HuH-7.5 (cell line): ENCODE measurements around the gene EPAS1.

ENCODE experiments used
- DNase-seq: peaks from one replicate; pipeline ENCODE4 v3.0.0; 2011; ENCODE audit warnings: low spot score

Gene EPAS1

DNA sequence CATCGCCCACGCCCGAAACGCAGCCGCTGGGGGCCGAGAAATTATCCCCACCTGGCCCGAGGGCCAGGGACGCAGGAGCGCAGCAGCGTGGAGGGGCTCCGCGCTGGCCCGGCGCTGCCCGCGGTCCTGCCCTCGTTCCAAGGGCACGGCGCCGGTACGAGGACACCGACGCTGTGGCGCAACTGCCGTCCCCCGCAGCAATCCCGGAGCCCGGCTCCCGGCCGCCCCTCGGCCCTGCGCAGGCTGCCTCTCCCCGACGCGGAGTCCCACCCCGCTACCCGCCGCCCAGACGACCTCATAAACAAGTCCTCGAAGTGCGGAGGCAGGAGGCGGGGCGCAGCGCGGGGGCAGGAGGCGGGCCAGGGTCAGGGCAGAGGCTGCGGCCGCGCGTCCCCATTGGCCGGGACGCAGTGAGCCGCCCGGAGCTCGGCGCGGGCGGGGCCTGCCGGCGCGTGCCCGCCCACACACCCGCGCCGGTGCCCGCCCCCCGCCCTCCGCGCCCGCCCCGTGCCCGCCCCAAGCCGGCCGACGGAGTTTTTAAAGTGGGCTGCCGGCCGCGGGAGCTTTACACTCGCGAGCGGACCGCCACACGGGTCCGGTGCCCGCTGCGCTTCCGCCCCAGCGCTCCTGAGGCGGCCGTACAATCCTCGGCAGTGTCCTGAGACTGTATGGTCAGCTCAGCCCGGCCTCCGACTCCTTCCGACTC lies at the start of gene EPAS1:
EPAS1 (plus strand) TSS at position 568 of the 706 bp plus-strand sequence. CDS start 505 bp downstream, outside the sequence.
- DNase-seq, result peak; percentile 90

- no peak for DNase-seq
Observed at GRCh38 chr2:46248171-46248570, 49.0 kb upstream of the EPAS1 start.

- DNase-seq, result no peak
Observed at GRCh38 chr2:46249654-46250053, 47.6 kb upstream of the EPAS1 start.

DNA sequence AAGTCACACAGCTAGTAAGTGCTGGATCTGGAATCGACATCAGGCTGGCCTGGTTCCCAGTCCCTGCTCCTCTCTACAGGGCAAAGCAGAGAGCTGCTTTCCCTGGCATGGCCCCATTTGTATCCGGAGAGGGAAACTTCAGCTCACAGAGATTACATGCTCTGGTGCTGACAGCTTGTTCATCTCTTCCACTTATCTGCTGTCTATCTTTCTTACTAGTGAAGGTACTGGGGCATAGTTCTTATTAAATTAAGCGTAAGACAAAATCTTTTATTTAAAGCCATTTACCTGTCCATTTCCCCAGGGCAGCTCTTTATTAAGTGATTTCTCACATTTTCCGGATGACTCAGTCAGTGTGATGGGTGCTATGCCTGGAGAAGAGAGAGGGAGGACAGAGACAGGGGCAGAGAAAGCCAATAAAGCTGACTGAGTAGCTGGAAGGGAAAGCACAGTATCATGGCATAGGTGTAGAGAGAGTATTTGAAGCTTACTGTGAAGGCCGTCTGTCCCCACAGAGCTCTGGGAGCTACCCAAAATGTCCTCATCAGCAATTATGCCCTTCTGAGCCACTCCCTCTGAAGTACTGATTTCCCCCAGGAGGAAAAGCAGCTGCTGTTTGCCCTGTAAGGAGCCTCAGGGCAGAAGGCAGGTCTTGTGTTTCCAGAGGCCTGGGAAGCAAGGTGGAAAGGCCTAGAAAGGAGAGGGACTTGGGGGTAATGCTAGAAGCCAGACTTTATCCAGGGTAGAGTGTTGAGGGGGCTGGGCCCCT lies 44.1 kb upstream of the EPAS1 start:
- DNase-seq, result no peak

DNA sequence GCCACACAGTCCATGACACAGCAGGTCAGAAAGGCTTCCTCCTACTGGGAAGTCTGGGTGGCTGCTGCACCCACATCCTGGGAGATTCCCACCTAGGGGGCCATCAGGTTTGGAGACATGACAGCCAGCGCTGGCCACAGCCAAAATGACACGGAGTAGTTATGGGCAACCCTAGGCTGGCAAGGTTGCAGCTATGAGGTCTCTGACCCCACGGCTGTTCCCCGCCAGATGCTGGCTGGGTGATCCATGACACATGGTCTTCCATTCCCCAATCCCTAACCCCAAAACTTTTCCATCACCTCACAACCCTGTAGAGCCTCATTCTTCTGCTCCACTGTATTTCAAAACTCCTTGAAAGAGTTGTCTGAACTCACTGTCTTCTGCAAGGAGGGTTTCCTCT lies 42.7 kb upstream of the EPAS1 start:
- no peak for DNase-seq

- no peak for DNase-seq
Observed at GRCh38 chr2:46256563-46257142, 40.6 kb upstream of the EPAS1 start.

GRCh38 chr2:46257476-46257875 lies 39.7 kb upstream of the EPAS1 start:
- no peak for DNase-seq

DNA sequence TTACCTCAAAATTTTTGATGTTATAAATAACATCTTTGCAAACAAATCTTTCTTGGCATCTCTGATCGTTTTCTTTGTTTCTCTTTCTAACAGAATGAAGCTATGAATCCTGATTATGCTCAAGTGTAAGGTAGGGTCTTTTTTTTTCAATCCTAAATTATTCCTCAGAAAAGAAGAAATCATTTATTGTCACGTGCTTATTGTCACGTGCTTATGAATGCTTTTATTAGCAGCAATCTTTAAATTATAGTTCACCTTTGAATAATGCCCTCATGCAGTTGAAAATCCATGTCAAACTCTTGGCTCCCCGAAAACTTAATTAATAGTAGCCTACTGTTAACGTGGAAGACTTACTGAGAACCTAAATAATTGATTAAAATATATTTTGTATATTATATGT lies 39.2 kb upstream of the EPAS1 start:
- DNase-seq, result no peak

GRCh38 chr2:46258937-46259776 lies 38.0 kb upstream of the EPAS1 start:
- no peak for DNase-seq

DNA sequence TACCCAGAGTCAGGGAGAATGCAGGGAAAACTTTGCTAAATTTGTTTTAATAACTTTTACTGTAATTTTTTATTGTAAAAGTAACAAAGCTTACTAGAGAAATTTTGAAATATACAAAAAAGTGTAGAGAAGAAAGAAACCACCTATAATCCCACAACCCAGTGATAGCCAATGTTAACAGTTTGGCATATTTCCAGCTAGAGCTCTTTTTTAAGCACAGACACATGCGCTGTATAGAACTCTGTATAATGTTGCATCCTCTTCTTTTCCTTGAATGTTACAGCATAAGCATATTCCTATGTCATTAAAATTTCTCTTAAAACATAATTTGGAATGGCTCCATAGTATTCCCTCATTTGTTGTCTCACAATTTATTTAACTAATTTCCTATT lies 37.4 kb upstream of the EPAS1 start:
- no peak for DNase-seq

GRCh38 chr2:46260305-46260704 lies 36.9 kb upstream of the EPAS1 start:
- no peak for DNase-seq

DNA sequence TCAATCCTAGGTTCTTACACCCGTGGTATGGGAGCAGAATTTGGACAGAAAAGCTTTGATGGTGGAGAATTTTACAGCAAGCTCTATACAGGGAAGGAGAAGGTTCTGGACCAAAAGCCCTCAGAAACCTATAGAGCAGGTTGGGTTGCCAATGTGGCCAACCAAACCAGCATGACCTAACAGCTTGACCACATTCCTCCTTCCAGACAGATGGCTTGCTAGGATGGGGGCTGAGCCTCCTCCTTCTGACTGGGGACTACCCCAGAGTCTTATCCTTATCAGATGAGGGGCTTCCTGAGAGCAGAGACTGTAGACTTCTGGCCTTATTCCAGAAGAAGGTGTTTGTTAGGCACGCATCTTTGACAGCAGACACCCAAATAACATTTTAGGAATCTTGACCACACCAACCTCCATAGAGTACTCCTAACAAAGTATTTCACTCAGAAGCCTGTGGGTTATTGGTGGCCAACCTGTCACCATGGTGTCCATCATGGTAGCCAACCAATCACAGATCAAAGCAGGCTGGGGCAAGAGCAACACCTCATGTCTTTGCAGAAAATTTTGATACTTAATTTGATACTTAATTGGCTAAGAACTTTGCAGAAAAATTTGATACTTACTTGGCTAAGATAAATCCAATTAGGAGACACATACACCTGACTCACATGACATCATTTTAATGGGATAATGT lies 34.8 kb upstream of the EPAS1 start:
- no peak for DNase-seq

DNA sequence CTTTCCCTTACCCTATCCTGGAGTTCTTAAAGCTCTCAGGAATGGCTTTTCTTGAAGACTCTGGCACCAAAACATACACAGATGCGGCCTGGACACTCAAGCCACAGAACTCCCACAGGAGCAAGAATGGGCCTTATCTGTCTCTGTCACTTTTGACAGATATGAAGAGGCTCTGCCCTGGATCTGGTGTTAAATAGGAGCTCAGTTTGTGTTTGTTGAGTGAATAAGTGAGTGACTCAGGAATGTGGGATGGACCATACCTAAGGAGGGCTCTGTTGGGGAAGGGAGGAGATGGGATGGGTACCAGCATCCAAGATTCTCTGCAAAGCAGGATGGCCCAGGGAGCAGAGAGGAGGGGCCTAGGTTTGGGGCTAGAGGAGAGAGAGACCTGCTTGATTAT lies 33.9 kb upstream of the EPAS1 start:
- no peak for DNase-seq

- no peak for DNase-seq
Observed at GRCh38 chr2:46264447-46264846, 32.8 kb upstream of the EPAS1 start.

GRCh38 chr2:46266134-46266533 lies 31.1 kb upstream of the EPAS1 start:
- no peak for DNase-seq

DNA sequence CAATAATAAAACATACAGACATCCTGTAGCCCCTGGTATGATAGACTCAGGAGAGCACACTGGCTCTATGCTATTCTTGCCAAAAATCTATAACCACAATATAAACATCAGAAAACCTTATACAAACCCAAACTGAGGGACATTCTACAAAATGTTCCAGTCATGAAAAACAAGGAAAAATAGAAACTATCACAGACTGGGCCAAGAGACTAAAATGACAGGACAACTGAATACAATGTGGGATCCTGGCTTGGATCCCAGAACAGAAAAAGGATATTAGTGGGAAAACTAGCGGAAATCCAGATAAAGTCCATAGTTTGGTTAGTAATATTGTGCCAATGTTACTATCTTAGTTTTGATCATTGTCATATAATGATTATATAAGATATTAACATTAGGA lies 29.6 kb upstream of the EPAS1 start:
- DNase-seq, result no peak

GRCh38 chr2:46268196-46268595 lies 29.0 kb upstream of the EPAS1 start:
- no peak for DNase-seq

DNA sequence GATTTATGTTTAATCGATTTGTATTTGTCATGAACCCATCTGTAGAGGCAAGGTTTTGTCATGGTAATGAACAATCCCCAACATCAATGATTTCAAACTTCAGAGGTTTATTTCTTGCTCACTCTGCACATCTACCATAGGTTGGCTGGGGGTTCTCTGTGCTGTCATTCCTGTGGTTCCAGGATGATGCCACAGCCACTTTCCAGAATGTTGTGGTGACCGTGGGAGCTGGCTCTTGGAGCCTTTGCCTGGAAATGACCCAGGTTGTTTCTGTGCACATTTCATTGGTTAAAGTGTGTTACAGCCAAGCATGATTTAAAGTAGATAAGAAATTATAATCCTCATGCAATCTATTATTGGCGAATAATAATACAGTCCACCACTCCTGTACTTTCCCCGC lies 28.2 kb upstream of the EPAS1 start:
- no peak for DNase-seq

GRCh38 chr2:46269544-46270273 lies 27.5 kb upstream of the EPAS1 start:
- no peak for DNase-seq

- no peak for DNase-seq
Observed at GRCh38 chr2:46270384-46270783, 26.8 kb upstream of the EPAS1 start.

DNA sequence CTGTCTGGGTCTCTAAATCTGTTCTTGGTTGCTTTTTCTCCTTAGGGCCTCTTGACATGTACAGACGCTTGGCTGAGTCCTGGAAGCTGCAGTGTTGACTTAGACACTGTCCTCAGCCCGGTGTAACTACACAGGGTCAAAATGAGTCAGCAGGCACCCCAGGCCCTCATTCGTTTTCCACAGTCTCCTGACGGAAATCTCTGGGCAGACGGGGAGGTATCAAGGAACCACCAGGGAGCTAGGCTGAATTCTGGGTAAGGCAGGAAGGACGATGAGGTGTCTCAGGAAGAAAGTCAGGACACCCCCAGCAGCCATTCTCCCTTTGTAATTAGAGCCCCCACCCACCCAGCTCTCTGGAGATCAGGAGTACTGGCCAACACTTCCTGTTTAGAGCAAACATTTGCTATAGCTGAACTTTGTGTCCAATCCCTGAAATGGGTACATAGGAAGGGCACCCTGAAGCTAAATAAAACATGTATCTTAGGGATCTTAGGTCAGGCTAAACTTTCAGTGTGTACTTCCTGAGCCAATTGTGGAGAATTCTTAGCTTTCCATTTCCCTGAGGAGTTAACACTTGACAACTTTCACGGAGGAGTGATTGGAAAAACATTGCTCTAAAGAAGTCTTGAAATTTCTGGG lies 23.9 kb upstream of the EPAS1 start:
- DNase-seq, result no peak
